Thoracic aorta (tissue), 2 donors: ENCODE data around the gene TSC22D1. TPM values are rescaled to one million over a fixed set of nuclear protein-coding genes. Genes with fewer than 3 reads are reported as not detected.

Experiments used
- ATAC-seq: fragments of 150-250 bp; one replicate; pipeline ENCODE4 v1.8.0; 2017; ENCODE audit warnings: low read depth; ENCODE audit not compliant: insufficient number of reproducible peaks, low FRiP score
- DNase-seq: peaks from one replicate; pipeline ENCODE4 v3.0.0-alpha.2; 2020; ENCODE audit warnings: low spot score
- H3K27ac ChIP-seq, 2 donors: fragments of 200-600 bp; sonication (generic); 1 replicate in 1 of 2; 2 replicates in 1 of 2; pipeline ENCODE4 v1.5.1; 2016; ENCODE audit warnings: mild to moderate bottlenecking in 2 of 2, moderate library complexity in 2 of 2
- H3K27me3 ChIP-seq: fragments of 200-600 bp; sonication (generic); replicated peaks from 2 replicates; pipeline ENCODE4 v1.6.0; 2016; ENCODE audit warnings: mild to moderate bottlenecking; ENCODE audit not compliant: insufficient read depth
- H3K36me3 ChIP-seq: fragments of 200-600 bp; sonication (generic); one replicate; pipeline ENCODE4 v1.5.1; 2016
- H3K4me1 ChIP-seq, 2 donors: fragments of 200-600 bp; sonication (generic); 1 replicate in 1 of 2; 2 replicates in 1 of 2; pipeline versions ENCODE4 v1.5.1 to v1.6.0; 2016; ENCODE audit warnings: low read depth in 2 of 2, mild to moderate bottlenecking in 1 of 2; ENCODE audit not compliant: control insufficient read depth in 1 of 2
- H3K4me3 ChIP-seq: fragments of 200-600 bp; sonication (generic); 2 replicates; pipeline ENCODE4 v1.5.1; 2016; ENCODE audit warnings: mild to moderate bottlenecking
- H3K9me3 ChIP-seq: fragments of 200-600 bp; sonication (generic); 2 replicates; pipeline ENCODE4 v1.5.1; 2016
- CTCF ChIP-seq: fragments of 200-600 bp; sonication (generic); IDR thresholded peaks from one replicate; pipeline ENCODE4 v1.5.1; 2019; ENCODE audit warnings: antibody characterized with exemption
- total RNA-seq, 2 donors: library from RNA; depleted of rRNA; stranded (reverse); fragments of >200 nt; gene quantifications; one replicate each; pipeline versions ENCODE4 v1.1.0 to v1.2.3, GENCODE V29; 2016

The TSC22D1 gene
- total RNA-seq, 2 donors from 2014 or later = 107 to 129 TPM

GRCh38 chr13:44618326-44618725 lies 42.2 kb upstream of the TSC22D1 start:
- Histone ChIP-seq H3K9me3 (no peaks in the 10 kb centered on the region), H3K4me3 (no peak overlapping the region), H3K27me3 (no peaks in the 10 kb centered on the region), H3K27ac (no peak overlapping the region), H3K36me3 (no peaks in the 10 kb centered on the region), H3K4me1 (peaks cover 0 to 19% of the 10 kb centered on the region in 2 donors)
- no peak for ATAC-seq
- DNase-seq = no peak
- no peak for TF ChIP-seq CTCF

GRCh38 chr13:44617648-44618047 lies 41.5 kb upstream of the TSC22D1 start:
- Histone ChIP-seq H3K36me3 (no peaks in the 10 kb centered on the region), H3K4me3 (no peak overlapping the region), H3K27ac (no peak overlapping the region), H3K4me1 (peaks cover 0 to 19% of the 10 kb centered on the region in 2 donors), H3K9me3 (no peaks in the 10 kb centered on the region), H3K27me3 (no peaks in the 10 kb centered on the region)
- DNase-seq = no peak
- no peak for ATAC-seq
- TF ChIP-seq CTCF = no peak

GRCh38 chr13:44609137-44609536 lies 33.0 kb upstream of the TSC22D1 start:
- Histone ChIP-seq H3K27ac (no peak overlapping the region), H3K27me3 (no peaks in the 10 kb centered on the region), H3K4me1 (peaks cover 0 to 5% of the 10 kb centered on the region in 2 donors), H3K4me3 (no peak overlapping the region), H3K36me3 (no peaks in the 10 kb centered on the region), H3K9me3 (peaks cover 8% of the 10 kb centered on the region)
- ATAC-seq (no peak), DNase-seq (no peak)
- TF ChIP-seq CTCF = no peak

- DNase-seq (no peak), ATAC-seq (no peak)
- no peak for TF ChIP-seq CTCF
- Histone ChIP-seq H3K9me3 (peaks cover 5% of the 10 kb centered on the region), H3K4me3 (no peak overlapping the region), H3K36me3 (no peaks in the 10 kb centered on the region), H3K27me3 (no peaks in the 10 kb centered on the region), H3K27ac (no peak overlapping the region), H3K4me1 (peaks cover 0 to 5% of the 10 kb centered on the region in 2 donors)
These were observed 29.6 kb upstream of the TSC22D1 start for GRCh38 chr13:44605721-44606120.

GRCh38 chr13:44605275-44605674 lies 29.1 kb upstream of the TSC22D1 start:
- Histone ChIP-seq H3K36me3 (no peaks in the 10 kb centered on the region), H3K4me1 (peaks cover 0 to 5% of the 10 kb centered on the region in 2 donors), H3K27ac (no peak overlapping the region), H3K27me3 (no peaks in the 10 kb centered on the region), H3K9me3 (peaks cover under 1% of the 10 kb centered on the region), H3K4me3 (no peak overlapping the region)
- no peak for TF ChIP-seq CTCF
- no peak for ATAC-seq
- no peak for DNase-seq
